NCI-H526 treated with DMSO at 0.1 percent for 48 hours (cell line): ENCODE measurements around the gene MARS1.

ENCODE experiments used
- DNase-seq: peaks from one replicate; lab custom pipeline; 2025; lab: John Stamatoyannopoulos, UW

Gene MARS1

DNA sequence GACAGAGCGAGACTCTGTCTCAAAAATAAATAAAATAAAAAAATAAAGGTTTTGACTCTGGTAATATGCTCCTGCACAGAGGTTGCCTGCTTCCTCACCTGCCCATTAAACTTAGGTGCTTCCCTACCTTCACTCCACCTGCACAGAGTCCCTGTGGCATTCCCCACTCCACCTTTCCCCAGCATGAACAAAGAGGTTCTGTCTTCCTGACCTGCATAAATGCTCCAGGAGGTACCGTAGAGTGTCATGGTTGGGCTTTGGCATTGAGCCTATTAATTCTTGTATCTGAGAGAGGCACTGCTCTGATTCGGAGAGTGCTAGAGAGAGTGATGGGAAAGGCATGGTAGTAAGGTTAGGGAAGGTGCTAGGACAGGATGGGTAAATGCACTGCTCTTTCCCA, 14.5 kb upstream of the MARS1 start:
- DNase-seq = no peak

DNA sequence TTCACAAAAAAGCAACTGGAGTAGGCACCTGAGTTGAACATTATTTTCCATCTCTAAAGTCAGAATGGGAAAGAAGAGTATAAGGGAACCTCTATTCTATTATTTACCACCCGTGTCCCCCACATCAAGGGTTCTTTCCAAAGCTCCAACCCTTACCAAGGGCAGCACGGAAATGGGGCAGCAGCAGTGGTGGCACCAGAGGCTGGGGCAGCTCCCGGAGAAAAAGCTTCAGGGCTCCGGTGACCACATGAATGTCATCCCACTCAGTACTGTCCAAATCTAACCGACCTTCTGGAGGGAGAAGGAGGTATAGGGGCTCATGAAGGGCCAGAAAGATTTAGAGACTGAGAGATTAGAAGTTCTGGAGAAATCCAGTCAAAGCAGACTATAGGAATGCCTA, 14.0 kb upstream of the MARS1 start:
- no peak for DNase-seq

DNA sequence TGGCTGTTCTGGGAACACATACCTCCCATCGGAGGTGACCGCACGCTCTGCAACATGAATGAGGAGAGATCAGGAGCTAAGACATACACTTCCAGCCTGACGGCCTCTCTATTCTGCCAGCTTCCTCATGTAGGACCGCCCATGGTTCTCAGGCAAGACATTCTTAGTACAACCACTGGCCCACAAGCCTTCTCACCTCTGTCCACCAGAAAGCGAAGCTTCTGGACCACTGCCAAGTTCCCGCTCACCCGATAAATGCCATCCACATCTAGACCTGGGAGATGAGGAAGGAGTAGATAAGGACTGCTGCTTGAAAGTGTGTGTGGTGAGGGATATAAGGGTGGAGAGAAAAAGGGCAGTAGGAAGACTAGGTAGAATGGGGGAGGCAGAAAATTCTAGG, 13.4 kb upstream of the MARS1 start:
- no peak for DNase-seq

DNA sequence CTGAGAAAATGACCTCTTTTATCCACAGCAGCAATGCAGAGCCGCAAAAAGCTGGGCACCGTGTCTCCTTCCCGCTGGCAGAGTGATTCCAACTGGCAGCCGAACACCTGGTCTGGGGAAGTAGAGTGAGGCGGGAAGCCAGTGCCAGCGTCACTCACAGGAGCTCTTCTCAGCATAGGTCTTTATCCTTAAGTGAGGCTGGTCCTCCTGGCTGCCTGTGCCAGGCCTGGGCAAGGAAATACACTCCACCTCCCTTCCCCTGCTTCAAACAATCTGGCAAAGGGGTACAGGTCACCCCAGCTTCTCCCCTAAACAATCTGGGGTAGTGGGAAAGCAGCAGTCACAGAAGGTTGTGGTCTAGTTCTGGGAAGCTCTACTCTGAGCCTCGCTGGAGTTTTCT, 13.0 kb upstream of the MARS1 start:
- no peak for DNase-seq

DNA sequence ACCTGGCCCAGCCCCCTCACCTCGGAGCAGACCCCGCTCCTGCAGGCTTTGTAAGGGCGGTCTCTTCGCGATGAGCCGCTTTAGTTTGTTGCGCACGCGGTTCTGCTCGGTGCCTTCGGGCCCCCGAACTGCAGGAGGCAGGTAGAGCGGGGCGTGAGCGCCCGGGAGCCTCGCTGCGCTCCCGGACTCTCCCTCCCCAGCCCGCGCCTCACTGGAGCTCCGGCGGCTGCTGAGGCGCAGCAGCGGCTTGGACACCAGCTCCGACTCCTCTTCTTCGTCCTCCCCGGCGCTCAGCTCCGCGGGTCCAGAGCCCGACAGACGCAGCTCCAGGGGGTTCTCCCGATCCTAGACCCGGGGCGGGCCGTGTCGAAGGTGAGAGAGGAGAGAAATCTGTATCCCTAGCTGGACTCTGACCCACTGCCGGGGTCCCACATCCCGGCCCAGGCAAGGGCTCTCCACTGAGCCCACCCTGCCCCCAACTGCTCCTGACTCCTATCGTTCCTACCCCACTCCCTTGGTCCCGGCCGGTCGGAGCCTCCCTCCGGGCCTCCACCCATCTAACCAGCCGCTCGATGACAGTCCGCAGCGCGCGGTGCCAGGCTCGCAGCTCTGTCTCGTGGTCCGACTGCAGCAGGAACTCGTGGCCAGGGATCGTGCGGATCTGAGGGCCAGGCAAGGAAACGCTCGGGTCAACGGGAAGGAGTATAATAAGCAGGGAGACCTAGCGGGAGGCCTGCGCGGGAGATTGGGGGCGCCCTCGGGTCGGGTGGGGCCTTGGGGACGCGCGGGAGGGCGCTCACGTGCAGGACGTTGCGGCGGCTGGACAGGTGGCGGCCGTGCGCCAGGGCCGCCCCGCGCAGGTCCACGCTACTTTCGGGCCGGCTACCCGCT, 12.4 kb upstream of the MARS1 start:
- DNase-seq = no peak

DNA sequence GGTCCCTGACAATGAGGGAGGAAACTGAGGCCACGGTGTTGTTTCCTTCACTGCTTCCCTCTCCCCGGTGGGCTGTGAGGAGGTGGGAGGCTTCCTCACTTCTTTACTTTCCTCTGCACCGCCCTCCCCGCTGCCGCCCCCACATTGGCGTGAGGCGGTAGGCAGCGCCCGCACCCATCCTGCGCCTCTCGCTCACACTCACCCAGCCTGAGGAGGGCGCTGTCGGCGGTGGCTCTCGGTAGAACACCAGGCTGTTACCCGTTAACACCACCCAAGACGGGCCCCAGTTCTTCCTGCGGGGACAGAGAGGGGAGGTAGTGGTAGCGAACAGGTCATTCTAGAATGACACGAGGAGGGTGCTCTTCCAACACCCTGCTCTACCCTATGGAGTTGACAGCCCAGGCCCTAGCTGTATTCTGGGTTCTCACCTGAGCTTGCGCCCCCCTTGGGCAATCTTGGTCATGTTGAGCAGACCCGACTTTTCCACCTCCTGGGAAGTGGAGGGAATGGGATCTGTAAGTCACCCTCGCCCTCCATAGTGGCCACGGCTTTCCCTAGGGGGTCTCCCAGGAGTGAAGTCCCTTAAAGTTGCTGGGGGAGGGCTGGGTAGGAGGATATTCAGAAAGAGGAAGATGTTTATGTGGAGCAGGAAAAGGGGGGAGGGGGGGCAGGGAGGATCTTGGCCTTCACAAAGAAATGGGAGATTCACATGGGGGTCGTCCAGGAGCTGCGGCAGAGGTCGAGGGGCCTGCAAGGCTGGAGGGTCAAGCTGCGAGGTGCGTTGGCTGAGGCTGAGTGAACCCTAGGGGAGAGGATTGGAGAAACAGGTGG, 11.5 kb upstream of the MARS1 start:
- no peak for DNase-seq

DNA sequence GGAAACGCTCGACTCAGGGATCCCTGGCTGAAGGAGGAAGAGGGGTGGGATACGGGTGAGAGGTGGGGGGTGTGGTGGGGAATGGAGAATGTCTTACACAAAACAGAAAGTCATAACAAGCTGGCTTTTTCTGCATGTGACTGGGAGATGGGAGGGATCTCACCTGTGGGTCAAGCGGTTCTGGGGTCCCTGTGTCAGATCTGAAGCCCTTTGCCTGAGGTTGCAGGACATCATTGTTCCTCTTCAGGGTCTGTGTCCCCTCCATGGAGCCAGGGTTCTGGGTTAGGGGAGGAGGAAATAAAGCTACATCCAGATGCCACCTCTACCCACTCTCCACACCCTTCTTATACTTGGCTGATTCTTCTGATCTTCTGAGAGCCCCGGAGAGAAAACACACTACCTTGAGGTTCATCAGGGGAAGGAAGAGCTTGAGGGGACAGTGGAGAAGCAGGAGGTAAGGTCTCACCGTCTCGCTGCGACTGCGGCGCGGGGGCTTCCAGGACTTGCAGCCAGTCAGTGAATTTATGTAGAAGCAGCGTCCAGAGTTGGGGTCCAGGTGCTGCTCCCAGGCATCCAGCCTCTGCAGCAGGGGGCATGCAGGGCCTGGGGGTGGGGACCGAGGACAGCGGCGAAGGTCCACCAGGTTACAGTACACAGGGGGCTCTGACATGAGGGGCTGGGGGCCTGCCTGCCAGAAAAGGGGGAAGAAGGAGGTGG, 10.7 kb upstream of the MARS1 start:
- no peak for DNase-seq

DNA sequence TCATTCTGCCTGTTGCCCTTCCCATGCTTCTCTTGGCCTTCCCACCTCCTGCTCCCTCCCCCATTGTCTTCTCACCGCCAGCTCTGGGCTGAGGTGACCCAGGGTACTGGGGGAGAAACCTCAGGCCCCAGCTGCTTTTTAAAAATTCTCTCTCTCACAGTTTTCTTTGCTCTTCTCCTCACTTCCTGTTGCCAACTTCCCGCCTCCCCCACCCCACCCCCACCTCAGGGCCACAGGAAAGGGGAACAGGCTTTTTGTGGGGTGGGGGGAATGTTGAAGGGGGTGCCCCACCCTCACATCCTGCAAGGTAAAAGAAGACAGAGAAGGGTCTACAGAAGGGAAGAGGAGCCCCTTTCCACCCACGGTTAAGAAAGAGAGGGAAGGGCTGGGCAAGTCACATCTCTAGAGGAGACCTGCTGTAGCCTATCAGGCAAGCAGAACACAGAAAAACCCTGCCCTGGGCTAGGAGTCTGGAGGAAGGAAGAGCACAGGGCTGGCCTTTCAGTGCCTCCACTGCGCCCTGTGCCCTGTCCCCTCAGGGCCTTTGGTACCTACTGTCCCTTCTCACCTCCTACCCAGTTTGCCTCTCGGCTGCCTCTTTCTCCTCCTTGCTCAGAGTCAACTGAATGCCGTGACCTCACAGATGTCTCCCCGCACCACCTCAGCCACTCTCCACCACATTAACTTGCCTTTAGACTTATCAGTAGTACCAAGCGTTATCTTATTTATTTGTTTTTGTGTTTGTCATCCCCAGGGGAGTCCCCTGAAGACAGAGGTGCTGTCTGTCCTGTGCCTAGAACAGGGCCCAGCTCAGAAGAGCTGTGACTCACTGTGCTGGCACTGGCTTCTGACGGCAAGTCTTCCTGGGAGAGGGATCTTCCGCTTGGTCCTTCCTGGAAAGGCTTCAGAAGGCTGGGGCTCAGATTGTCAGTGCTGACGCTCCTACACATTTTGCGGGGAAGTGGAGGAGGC, 9.9 kb upstream of the MARS1 start:
- DNase-seq = no peak

DNA sequence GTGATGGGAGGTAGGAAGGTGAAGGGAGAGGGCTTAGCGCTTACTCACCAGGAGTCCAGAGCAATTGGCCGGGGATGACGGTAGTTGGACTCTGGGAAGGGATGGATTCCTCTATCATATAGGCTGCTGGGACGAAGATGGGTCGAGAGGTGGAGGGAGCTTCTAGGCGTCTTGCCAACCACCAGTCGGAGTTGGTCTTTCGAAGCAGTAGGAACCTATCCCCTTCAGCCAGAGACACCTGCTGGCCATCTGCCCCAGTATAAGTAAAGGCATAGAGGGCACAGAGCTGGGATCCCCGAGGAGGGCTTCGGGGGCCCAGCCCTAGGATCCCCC, 8.9 kb upstream of the MARS1 start:
- DNase-seq = no peak

DNA sequence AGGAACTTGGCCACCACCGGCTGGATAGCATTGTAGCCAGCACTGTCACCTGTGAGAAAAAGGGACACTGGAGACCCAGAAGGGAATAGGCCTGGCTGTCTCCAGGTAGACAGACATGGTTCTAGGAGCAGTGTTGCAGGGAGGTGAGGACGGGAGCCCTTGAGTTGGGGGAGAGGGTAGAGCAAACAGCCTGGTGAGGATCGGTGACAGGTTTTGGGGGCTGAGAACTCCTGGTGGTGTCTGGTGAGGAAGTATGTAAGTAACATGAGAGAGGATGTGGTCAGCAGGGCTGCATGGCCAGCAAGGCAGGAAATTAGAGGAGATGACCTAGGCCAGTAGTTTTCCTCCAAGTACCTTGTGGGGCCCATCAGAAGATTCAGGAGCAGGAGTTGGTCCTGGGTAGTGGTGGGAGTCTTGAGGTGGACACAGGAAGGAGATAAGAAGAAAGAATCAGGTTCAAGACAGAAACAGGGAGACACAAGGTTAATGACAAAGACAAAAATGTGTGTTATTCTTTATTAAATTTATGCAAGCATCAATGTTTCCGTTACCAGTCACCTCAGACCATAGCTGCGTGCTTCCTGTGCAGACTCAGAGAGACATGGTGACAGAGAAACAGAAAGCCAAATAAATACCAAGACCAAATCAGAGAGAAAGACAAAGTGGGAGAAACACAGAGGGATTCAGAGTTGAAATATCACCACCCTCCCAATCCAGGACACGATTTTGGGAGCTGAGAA, 8.3 kb upstream of the MARS1 start, which contains the start of gene ARHGAP9:
TSS of gene ARHGAP9 (minus strand) at position 491 of the 740 bp plus-strand sequence. CDS start at position 31, 460 bp downstream.
- DNase-seq = no peak

DNA sequence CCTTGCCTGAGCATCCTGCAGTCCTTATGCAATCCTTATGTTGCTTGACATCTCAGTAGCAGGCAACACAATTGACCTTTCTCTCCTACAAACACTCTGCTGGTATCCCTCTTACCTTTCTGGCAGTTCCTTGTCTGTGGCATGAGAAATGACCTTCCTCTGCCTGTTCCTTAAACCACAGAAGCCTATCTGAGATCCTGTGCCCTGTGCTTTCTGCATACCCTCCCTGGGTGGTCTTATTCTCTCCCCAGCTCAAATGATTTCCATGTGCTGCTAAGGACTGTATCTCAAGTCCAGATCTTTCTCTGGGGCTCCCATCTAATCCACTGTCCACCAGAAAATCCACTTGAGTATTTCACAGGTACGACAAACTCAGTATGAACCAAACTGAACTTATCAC, 6.2 kb upstream of the MARS1 start:
- no peak for DNase-seq

DNA sequence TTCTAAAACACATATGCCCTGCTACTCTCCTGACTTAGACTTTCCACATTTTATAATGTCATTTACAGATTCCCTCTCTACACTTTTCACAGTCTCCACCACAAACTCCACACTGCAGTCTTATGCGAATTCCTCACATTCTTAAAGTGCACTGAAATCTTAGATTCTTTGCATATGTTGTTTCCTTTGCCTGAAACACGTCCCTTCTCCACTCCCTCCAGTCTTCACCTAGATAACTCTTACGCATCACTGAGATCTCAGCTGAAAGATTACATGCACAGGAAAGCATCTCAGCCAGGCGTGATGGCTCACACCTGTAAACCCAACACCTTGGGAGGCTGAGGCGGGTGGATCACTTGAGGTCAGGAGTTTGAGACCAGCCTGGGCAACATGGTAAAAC, 4.4 kb upstream of the MARS1 start:
- no peak for DNase-seq

DNA sequence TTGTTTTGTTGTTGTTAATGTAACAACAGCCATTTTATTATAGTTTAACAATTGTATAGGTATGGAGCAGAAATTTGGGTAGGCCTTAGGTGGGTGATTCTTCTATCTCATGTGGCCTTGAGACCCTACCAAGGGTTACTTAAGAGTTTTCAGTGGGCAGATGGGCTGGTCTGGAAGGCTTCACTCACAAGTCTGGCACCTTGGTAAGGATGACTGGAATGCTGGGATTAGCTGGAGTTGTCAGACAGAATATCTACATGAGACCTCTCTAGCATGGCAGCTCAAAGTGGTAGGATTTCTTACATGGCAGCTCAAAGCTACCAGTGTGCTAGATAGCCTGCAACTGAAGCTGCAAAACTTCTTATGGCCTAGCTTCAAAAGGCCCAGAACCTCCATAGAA, 2.2 kb upstream of the MARS1 start:
- no peak for DNase-seq

DNA sequence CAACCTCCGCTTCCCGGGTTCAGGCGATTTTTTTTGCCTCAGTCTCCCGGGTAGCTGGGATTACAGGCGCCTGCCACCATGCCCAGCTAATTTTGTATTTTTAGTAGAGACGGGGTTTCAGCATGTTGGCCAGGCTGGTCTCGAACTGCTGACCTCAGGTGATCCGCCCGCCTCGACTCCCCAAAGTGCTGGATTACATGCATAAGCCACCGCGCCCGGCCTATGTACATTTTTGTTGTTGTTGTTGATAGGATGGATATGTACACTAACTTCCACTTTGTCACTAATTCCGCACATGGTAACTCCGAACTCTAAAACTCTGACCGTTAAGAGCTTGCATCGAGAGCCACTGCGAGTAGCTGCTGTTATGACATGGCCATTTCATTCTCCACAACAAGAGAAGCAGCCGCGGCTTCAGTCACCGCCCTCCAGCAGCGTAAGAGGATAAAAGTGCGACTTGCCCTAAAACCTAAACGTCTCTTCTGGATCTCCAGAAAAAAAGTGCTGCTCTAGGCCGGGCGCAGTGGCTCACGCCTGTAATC, 742 bp upstream of the MARS1 start:
- DNase-seq = no peak

DNA sequence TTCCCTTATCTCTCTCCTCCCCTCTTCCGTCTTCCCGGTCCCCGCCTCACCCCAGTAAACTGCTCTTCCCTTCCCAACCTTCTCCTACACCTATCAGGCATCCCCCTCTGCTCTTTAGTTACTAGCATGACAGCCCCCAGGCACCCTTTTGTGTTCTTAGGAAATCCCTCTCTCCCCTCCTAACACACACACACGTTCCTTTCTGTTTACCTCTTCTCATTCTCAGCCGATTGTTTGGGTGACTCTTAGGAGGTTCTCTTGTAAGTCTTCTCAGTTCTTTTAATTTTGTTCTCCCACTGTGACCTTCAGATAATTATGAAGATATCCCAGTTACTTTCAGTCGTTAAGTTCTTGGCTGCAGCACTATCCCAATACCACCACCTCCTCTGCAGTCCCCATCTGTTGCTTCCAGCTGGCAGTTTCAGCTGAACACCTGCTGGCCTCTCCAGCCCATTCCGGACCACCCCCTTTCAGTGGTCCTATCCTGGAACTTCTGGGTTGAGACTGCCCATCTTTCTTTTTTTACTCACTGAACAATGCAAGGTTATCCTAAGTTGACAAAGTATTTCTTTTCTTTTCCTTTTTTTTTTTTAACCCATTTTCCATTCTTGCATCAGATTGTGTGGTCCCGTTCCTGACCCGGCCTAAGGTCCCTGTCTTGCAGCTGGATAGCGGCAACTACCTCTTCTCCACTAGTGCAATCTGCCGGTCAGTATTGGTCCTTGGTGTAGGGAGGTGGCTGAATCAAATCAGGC, 711 bp downstream of the MARS1 start:
- no peak for DNase-seq

DNA sequence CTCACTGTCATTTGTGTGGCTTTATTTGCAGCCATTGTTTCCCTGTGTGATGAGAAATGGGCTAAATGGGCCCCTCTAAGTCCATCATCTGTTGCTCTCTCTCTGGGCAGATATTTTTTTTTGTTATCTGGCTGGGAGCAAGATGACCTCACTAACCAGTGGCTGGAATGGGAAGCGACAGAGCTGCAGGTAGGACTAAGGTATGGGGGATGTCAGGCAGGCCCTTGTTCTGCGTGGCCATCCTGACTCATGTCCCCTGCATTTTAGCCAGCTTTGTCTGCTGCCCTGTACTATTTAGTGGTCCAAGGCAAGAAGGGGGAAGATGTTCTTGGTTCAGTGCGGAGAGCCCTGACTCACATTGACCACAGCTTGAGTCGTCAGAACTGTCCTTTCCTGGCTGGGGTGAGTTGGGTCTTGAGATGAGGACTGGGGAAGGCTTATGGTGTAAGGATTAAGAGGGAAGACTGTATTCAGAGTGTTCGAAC, 1.3 kb downstream of the MARS1 start:
- no peak for DNase-seq

DNA sequence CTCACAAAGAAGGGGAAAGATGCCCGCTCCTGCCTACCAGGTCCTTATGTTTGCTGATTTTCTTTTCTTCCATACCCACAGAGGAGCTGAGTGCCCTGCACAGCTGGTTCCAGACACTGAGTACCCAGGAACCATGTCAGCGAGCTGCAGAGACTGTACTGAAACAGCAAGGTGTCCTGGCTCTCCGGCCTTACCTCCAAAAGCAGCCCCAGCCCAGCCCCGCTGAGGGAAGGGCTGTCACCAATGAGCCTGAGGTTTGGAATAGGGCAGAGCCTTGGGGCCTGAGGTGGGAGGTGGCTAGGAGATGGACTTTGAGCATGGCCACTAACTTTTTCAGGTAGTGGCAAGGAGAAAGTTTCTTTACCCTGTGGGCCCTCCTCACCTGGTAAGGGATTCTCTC, 2.3 kb downstream of the MARS1 start:
- DNase-seq = no peak

DNA sequence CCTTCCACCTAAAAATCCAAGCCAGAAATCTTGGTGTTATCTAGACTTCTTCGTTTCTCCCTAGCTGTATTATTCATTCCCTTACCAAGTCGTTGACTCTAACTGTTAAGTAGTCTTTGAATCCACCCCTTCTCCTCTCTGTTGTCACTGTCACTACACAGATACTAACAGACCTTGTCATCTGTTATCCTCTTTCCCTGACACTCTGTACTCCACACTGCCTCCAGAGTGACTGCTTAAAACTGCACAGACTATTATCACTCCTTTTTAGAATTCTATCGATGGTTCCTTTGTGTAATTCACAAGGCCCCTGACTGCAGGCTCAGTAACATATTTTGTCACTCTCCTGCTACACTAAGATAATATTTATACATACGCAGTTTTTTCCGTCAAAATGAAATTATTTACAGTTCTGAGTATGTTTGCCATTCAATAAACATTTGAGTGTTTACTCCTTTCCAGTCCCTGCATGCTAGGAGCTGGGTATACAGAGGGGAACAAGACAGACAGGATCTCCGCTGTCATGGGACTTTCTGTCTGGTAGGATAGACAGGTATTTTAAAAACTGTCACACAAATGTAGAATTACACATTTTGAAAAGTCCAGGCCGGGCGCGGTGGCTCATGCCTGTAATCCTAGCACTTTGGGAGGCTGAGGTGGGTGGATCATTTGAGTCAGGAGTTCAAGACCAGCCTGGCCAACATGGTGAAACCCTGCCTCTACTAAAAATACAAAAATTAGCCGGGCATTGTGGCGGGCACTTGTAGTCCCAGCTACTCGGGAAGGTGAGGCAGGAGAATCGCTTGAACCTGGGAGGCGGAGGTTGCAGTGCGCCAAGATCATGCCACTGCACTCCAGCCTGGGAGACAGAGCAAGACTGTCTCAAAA, 3.8 kb downstream of the MARS1 start:
- no peak for DNase-seq
